GM12891 (cell line): Measurements from ENCODE around the gene SNAPC2.

ENCODE experiments used
- POLR2A ChIP-seq: IDR thresholded peaks from 2 replicates; pipeline ENCODE4 v1.6.1; 2011; ENCODE audit warnings: low read depth, low read length, control low read depth
- POLR2AphosphoS5 ChIP-seq: IDR thresholded peaks from 2 replicates; pipeline ENCODE4 v1.6.1; 2011; ENCODE audit warnings: low read depth, low read length, control low read depth
- SPI1 ChIP-seq: IDR thresholded peaks from 2 replicates; pipeline ENCODE4 v1.6.1; 2011; ENCODE audit warnings: low read depth, low read length, control low read depth
- TAF1 ChIP-seq: IDR thresholded peaks from 2 replicates; pipeline ENCODE4 v1.6.1; 2011; ENCODE audit warnings: low read depth, low read length, control low read depth

GRCh38 chr19:7953576-7953975, 33.4 kb downstream of the SNAPC2 start:
- no peak for TF ChIP-seq POLR2AphosphoS5
- no peak for TF ChIP-seq POLR2A
- no peak for TF ChIP-seq TAF1
- TF ChIP-seq SPI1: no peak
